Activated naive CD8-positive, alpha-beta T cell treated with anti-CD3 and anti-CD28 coated beads, Interleukin-2, amount 50 U/mL, for 24 hours (primary cell): ENCODE results near the gene RENBP.

Source experiments
- ATAC-seq: fragments of 150-1000 bp; cut with Tn5 transposase; one replicate; pipeline ENCODE4 v1.10.0; 2021
- DNase-seq: peaks from one replicate; pipeline ENCODE4 v3.0.0; 2021
- H3K27ac Mint-ChIP-seq: one replicate; pipeline ENCODE4 v1.8.0; 2021; ENCODE audit warnings: mild to moderate bottlenecking, mixed read lengths
- H3K27me3 Mint-ChIP-seq: one replicate; pipeline ENCODE4 v1.8.0; 2021; ENCODE audit warnings: mixed read lengths
- H3K36me3 Mint-ChIP-seq: one replicate; pipeline ENCODE4 v1.8.0; 2021; ENCODE audit warnings: low read depth, mixed read lengths
- H3K4me1 Mint-ChIP-seq: one replicate; pipeline ENCODE4 v1.8.0; 2021; ENCODE audit warnings: mixed read lengths
- H3K4me3 Mint-ChIP-seq: one replicate; pipeline ENCODE4 v1.8.0; 2021; ENCODE audit warnings: mild to moderate bottlenecking, moderate library complexity, mixed read lengths
- H3K9me3 Mint-ChIP-seq: one replicate; pipeline ENCODE4 v1.8.0; 2021; ENCODE audit warnings: mixed read lengths

RENBP gene

GRCh38 chrX:153938226-153938786, 6.1 kb downstream of the RENBP start:
- Mint-ChIP-seq H3K4me1 (peaks cover 27% of the 10 kb centered on the region), H3K9me3 (no peaks in the 10 kb centered on the region), H3K36me3 (peaks cover 10% of the 10 kb centered on the region), H3K27ac (peak overlapping the region; percentile 22), H3K4me3 (no peak overlapping the region), H3K27me3 (no peaks in the 10 kb centered on the region)
- no peak for ATAC-seq
- DNase-seq, result peak; percentile 30

DNA sequence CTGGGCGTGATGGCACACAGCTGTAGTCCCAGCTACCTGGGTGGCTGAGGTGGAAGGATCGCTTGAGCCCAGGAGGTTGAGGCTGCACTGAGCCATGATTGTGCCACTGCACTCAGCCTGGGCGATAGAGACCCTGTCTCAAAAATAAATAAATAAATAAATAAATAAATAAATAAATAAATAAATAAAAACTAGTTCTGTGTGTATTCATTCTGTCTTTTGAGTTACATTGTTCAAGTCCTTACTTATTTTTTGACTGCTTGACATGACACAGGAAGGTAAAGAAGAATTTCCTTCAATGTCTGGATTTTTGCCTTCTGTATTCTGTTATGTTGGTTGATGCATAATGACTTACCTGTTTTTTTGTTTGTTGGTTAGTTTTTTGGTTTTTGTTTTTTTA, 7.4 kb downstream of the RENBP start:
- ATAC-seq (no peak), DNase-seq (no peak)
- H3K9me3 Mint-ChIP-seq, result no peaks in the 10 kb centered on the region
- H3K4me3 Mint-ChIP-seq, result no peak overlapping the region
- peaks cover 31% of the 10 kb centered on the region for H3K4me1 Mint-ChIP-seq
- peaks cover 15% of the 10 kb centered on the region for H3K36me3 Mint-ChIP-seq
- no peaks in the 10 kb centered on the region for H3K27me3 Mint-ChIP-seq
- no peak overlapping the region for H3K27ac Mint-ChIP-seq

- peak overlapping the region; percentile 73 for H3K4me3 Mint-ChIP-seq
- H3K27me3 Mint-ChIP-seq, result no peaks in the 10 kb centered on the region
- H3K9me3 Mint-ChIP-seq, result no peaks in the 10 kb centered on the region
- DNase-seq (no peak), ATAC-seq (peak; percentile 25)
- peaks cover 16% of the 10 kb centered on the region for H3K36me3 Mint-ChIP-seq
- H3K27ac Mint-ChIP-seq, result peak overlapping the region; percentile 64
- H3K4me1 Mint-ChIP-seq, result peaks cover 33% of the 10 kb centered on the region
Measured at GRCh38 chrX:153935326-153935851, 9.1 kb downstream of the RENBP start.

- Mint-ChIP-seq H3K36me3 (peaks cover 17% of the 10 kb centered on the region), H3K4me3 (peak within 1 kb of the TSS; percentile 84), H3K27me3 (no peaks in the 10 kb centered on the region), H3K27ac (peak within 1 kb of the TSS; percentile 81), H3K4me1 (peaks cover 33% of the 10 kb centered on the region), H3K9me3 (no peaks in the 10 kb centered on the region)
- ATAC-seq (peak; percentile 94), DNase-seq (peak; percentile 65)
Measured at GRCh38 chrX:153934762-153935325, 9.6 kb downstream of the RENBP start, which contains the start of gene NAA10. NAA10 (minus strand) TSS chrX:153935037; CDS start chrX:153934904, 133 bp downstream.

- peak overlapping the region; percentile 84 for H3K4me3 Mint-ChIP-seq
- H3K27me3 Mint-ChIP-seq, result no peaks in the 10 kb centered on the region
- no peak for DNase-seq
- no peak for ATAC-seq
- peaks cover 34% of the 10 kb centered on the region for H3K4me1 Mint-ChIP-seq
- no peaks in the 10 kb centered on the region for H3K9me3 Mint-ChIP-seq
- H3K27ac Mint-ChIP-seq, result peak overlapping the region; percentile 81
- H3K36me3 Mint-ChIP-seq, result peaks cover 17% of the 10 kb centered on the region
Measured at GRCh38 chrX:153934148-153934761, 10.2 kb downstream of the RENBP start.

GRCh38 chrX:153933748-153934147, 10.7 kb downstream of the RENBP start:
- peak overlapping the region; percentile 81 for H3K27ac Mint-ChIP-seq
- H3K9me3 Mint-ChIP-seq, result no peaks in the 10 kb centered on the region
- peaks cover 38% of the 10 kb centered on the region for H3K4me1 Mint-ChIP-seq
- no peaks in the 10 kb centered on the region for H3K27me3 Mint-ChIP-seq
- peaks cover 21% of the 10 kb centered on the region for H3K36me3 Mint-ChIP-seq
- H3K4me3 Mint-ChIP-seq, result peak overlapping the region; percentile 84
- ATAC-seq (no peak), DNase-seq (no peak)

GRCh38 chrX:153932220-153932915, 12.1 kb downstream of the RENBP start:
- Mint-ChIP-seq H3K36me3 (peaks cover 23% of the 10 kb centered on the region), H3K4me1 (peaks cover 34% of the 10 kb centered on the region), H3K27me3 (no peaks in the 10 kb centered on the region), H3K9me3 (no peaks in the 10 kb centered on the region), H3K27ac (no peak overlapping the region), H3K4me3 (peak overlapping the region; percentile 84)
- DNase-seq, result no peak
- ATAC-seq, result no peak

- Mint-ChIP-seq H3K4me1 (peaks cover 32% of the 10 kb centered on the region), H3K9me3 (no peaks in the 10 kb centered on the region), H3K4me3 (no peak overlapping the region), H3K36me3 (peaks cover 23% of the 10 kb centered on the region), H3K27me3 (no peaks in the 10 kb centered on the region), H3K27ac (peak overlapping the region; percentile 41)
- ATAC-seq (no peak), DNase-seq (no peak)
Measured at GRCh38 chrX:153931748-153932147, 12.7 kb downstream of the RENBP start.

DNA sequence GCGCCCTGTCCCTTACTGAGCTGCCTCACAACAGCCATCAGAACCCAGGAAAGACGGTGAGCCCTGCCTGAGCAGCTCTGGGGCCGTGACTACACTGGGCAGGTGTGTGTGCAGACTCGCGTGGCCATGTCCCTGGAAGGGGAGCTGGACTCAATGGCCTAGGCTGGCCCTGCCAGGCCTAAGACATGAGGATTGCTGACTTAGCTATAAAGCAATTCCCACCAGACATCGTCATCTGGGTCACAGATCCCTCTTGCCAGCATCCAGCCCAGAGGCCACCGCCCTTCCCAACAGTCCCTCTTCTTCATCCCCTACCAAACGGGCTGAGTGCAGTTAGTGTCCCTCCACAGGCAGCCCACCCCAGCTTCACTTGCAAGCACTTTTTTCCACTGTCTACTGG, 13.3 kb downstream of the RENBP start:
- H3K36me3 Mint-ChIP-seq, result peaks cover 22% of the 10 kb centered on the region
- H3K27ac Mint-ChIP-seq, result peak overlapping the region; percentile 41
- DNase-seq, result no peak
- no peaks in the 10 kb centered on the region for H3K9me3 Mint-ChIP-seq
- no peak overlapping the region for H3K4me3 Mint-ChIP-seq
- peaks cover 29% of the 10 kb centered on the region for H3K4me1 Mint-ChIP-seq
- no peaks in the 10 kb centered on the region for H3K27me3 Mint-ChIP-seq
- ATAC-seq, result no peak

- Mint-ChIP-seq H3K4me1 (peaks cover 24% of the 10 kb centered on the region), H3K4me3 (no peak overlapping the region), H3K27me3 (no peaks in the 10 kb centered on the region), H3K9me3 (no peaks in the 10 kb centered on the region), H3K36me3 (peaks cover 22% of the 10 kb centered on the region), H3K27ac (no peak overlapping the region)
- no peak for DNase-seq
- ATAC-seq, result no peak
Measured at GRCh38 chrX:153930011-153930910, 14.2 kb downstream of the RENBP start.

GRCh38 chrX:153929576-153929975, 14.9 kb downstream of the RENBP start:
- ATAC-seq (no peak), DNase-seq (no peak)
- no peaks in the 10 kb centered on the region for H3K27me3 Mint-ChIP-seq
- peaks cover 22% of the 10 kb centered on the region for H3K36me3 Mint-ChIP-seq
- peaks cover 24% of the 10 kb centered on the region for H3K4me1 Mint-ChIP-seq
- peak overlapping the region; percentile 73 for H3K27ac Mint-ChIP-seq
- no peaks in the 10 kb centered on the region for H3K9me3 Mint-ChIP-seq
- H3K4me3 Mint-ChIP-seq, result no peak overlapping the region

- Mint-ChIP-seq H3K9me3 (no peaks in the 10 kb centered on the region), H3K27me3 (no peaks in the 10 kb centered on the region), H3K36me3 (peaks cover 18% of the 10 kb centered on the region), H3K4me1 (peaks cover 25% of the 10 kb centered on the region), H3K27ac (peak overlapping the region; percentile 73), H3K4me3 (peak overlapping the region; percentile 84)
- DNase-seq (no peak), ATAC-seq (no peak)
Measured at GRCh38 chrX:153928846-153929245, 15.6 kb downstream of the RENBP start.

DNA sequence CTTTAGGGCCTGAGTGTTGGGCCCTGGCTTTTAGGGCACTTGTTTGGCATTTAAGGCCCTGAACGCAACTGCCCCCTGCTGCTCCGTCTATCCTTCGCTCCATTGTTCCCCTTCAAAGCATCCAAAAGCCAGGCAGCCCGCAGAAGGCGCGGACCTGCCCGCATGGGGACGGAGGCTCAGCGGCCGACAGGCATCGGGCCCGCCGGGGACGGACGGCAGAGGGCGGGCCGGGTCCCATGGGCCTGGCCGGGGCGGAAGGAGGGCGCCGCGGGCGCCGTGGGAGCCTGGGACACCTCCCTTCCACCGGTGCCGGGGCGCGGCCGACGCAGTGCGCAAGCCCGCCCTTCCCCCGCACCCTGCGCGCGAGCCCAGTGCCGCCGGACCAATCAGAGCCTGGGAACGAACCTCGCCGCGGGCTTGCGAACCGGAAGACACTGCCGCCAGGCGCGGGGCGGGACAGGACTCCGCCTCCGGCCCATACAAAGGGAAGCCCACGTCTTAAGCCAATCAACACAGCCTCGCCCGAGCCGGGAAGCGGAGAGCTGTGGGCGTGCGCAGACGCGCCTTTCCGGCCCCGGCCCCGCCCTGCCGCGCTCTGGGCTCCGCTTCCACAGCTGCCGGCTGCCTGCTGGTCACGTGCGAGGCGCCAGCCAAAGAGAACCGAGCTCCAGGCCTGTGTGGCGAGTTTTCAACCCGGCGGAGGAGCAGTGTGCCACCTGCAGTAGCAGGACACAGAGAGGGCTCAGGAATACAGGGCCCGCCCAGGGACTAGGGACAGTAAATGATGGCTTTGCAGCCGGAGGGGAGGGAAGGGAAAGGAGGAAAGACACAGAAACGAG, 16.3 kb downstream of the RENBP start:
- peaks cover 31% of the 10 kb centered on the region for H3K4me1 Mint-ChIP-seq
- DNase-seq (peak; percentile 89), ATAC-seq (peak; percentile 75)
- H3K9me3 Mint-ChIP-seq, result no peaks in the 10 kb centered on the region
- peak overlapping the region; percentile 93 for H3K27ac Mint-ChIP-seq
- peak overlapping the region; percentile 84 for H3K4me3 Mint-ChIP-seq
- no peaks in the 10 kb centered on the region for H3K27me3 Mint-ChIP-seq
- peaks cover 19% of the 10 kb centered on the region for H3K36me3 Mint-ChIP-seq
